A549 treated with CORT108297 at 1 μM for 4 hours (cell line): ENCODE measurements around the gene ZNF730. TPM values are rescaled to one million over a fixed set of nuclear protein-coding genes. Genes with fewer than 3 reads are reported as not detected.

Experiments used
- total RNA-seq: library from RNA; stranded (reverse); fragments of 200-300 nt; extraction: Qiagen RNA extraction; gene quantifications from 5 replicates; pipeline ENCODE4 v1.2.3, GENCODE V29; 2022

ZNF730 gene
- not detected in 5 replicates for total RNA-seq

DNA sequence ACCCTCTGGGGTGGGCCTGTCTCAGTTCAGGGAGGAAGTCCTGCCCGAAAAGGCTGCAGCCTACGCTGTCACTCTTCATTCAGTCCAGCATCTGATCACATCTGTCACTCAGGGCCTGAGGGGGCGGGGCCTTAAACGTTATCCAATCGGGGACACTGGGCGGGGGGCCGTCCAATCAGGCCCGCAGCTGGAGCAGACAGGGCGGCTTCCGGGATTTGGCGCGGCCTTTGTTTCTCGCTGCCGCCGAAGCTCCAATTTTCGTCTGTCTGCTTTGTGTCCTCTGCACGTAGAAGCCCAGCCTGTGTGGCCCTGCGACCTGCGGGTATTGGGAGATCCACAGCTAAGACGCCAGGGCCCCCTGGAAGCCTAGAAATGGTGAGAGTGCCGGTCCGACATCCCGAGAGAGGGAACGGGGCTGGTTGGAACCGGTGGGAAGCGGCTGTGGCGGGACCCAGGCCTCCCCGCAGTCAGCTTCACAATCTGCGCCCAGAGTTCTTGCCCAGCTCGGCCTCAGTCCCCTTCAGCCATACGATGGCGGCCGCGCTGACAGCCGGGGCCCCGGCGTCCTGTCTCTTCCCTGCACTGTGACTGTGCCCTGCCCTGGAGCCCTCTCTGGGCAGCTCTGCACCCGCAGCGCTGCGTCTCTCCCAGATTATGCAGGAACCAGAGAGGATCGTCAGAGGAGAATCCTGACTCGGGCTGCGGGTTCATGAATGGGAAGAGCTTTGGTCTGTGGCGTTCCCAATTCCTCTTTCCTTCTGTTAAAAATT lies at the start of gene ZNF730:
TSS of gene ZNF730 (plus strand) at position 224 of the 770 bp plus-strand sequence. CDS start at position 373, 149 bp downstream.

Other genes with a start within 250 kb of the ZNF730 start
- gene ZNF728, start 113.8 kb upstream of the ZNF730 start, total RNA-seq = not detected in 5 replicates
- gene ZNF724, start 133.4 kb downstream of the ZNF730 start, total RNA-seq = 0.58 to 0.89 TPM (median 0.79 TPM) in 5 replicates